IMR-90 (cell line): ENCODE measurements around the gene TMEM145. TPM values are rescaled to one million over a fixed set of nuclear protein-coding genes. Genes with fewer than 3 reads are reported as not detected.
A peak's percentile ranks its signal among the peaks of the same experiment; 100 is the strongest.

Source experiments
- ATAC-seq: fragments of 200-7000 bp; cut with Tn5 transposase; 2 replicates; pipeline ENCODE4 v1.9.1; 2020; ENCODE audit warnings: low read depth, mild to moderate bottlenecking, moderate library complexity
- BruUV-seq: library from RNA; stranded (reverse); fragments of 400-500 nt; replicated peaks from 2 replicates; lab custom pipeline; 2021; lab: Mats Ljungman, UMichigan
- CTCF ChIA-PET: fragments of 300-600 bp; formaldehyde crosslinking; extraction: SDS; loops from one replicate; lab custom pipeline; 2021; ENCODE audit warnings: antibody characterized with exemption; lab: Yijun Ruan, JAX
- POLR2A ChIA-PET: fragments of 300-600 bp; sonication (Branson Sonifier 250); formaldehyde crosslinking; loops from one replicate; lab custom pipeline; 2022; ENCODE audit warnings: antibody characterized with exemption; ENCODE audit not compliant: unreplicated experiment; lab: Charles Lee
- DNase-seq: peaks from one replicate; pipeline ENCODE4 v3.0.0; 2013
- H2AFZ ChIP-seq: replicated peaks from 2 replicates; pipeline ENCODE3; 2013; ENCODE audit warnings: low read length, mild to moderate bottlenecking; ENCODE audit not compliant: poor library complexity
- H2AK5ac ChIP-seq: 2 replicates; pipeline ENCODE4 v1.6.1; 2013; ENCODE audit warnings: low read depth, low read length, inconsistent platforms
- H2AK9ac ChIP-seq: replicated peaks from 2 replicates; pipeline ENCODE3; 2013; ENCODE audit warnings: mild to moderate bottlenecking, low read depth, low read length, moderate library complexity; ENCODE audit not compliant: poor library complexity
- H2BK120ac ChIP-seq: 2 replicates; pipeline ENCODE4 v1.6.1; 2013; ENCODE audit warnings: low read depth, low read length, inconsistent platforms
- H2BK15ac ChIP-seq: 3 replicates; pipeline ENCODE4 v1.6.1; 2013; ENCODE audit warnings: low read depth, low read length, inconsistent platforms
- H2BK20ac ChIP-seq: 2 replicates; pipeline ENCODE4 v1.6.1; 2013; ENCODE audit warnings: low read depth, mild to moderate bottlenecking, inconsistent platforms, low read length, moderate library complexity
- H2BK5ac ChIP-seq: 2 replicates; pipeline ENCODE4 v1.6.1; 2013; ENCODE audit warnings: mild to moderate bottlenecking, low read depth, low read length, inconsistent platforms; ENCODE audit not compliant: poor library complexity, severe bottlenecking
- H3K14ac ChIP-seq: replicated peaks from 2 replicates; pipeline ENCODE4 v1.6.1; 2013; ENCODE audit warnings: low read depth, low read length, inconsistent platforms
- H3K18ac ChIP-seq: 2 replicates; pipeline ENCODE4 v1.6.1; 2013; ENCODE audit warnings: low read depth, low read length, control low read depth
- H3K23ac ChIP-seq: 2 replicates; pipeline ENCODE4 v1.6.1; 2013; ENCODE audit warnings: low read depth, low read length, inconsistent platforms
- H3K27ac ChIP-seq: 2 replicates; pipeline ENCODE4 v1.5.1; 2013; ENCODE audit warnings: mild to moderate bottlenecking, control low read depth, low read length; ENCODE audit not compliant: insufficient read depth
- H3K27me3 ChIP-seq: 2 replicates; pipeline ENCODE4 v1.6.1; 2013; ENCODE audit warnings: low read length; ENCODE audit not compliant: control insufficient read depth, insufficient read depth
- H3K36me3 ChIP-seq: 2 replicates; pipeline ENCODE4 v1.6.1; 2013; ENCODE audit warnings: low read length, mixed read lengths; ENCODE audit not compliant: control insufficient read depth, insufficient read depth
- H3K4ac ChIP-seq: 2 replicates; pipeline ENCODE4 v1.6.1; 2013; ENCODE audit warnings: low read depth, low read length, inconsistent platforms
- H3K4me1 ChIP-seq: 2 replicates; pipeline ENCODE4 v1.6.1; 2013; ENCODE audit warnings: low read length, mixed read lengths; ENCODE audit not compliant: control insufficient read depth, insufficient read depth
- H3K4me2 ChIP-seq: 2 replicates; pipeline ENCODE4 v1.6.1; 2013; ENCODE audit warnings: low read depth, mild to moderate bottlenecking, control low read depth, low read length, moderate library complexity
- H3K4me3 ChIP-seq: 2 replicates; pipeline ENCODE4 v1.5.1; 2013; ENCODE audit warnings: low read depth, mild to moderate bottlenecking, control low read depth, low read length, moderate library complexity; ENCODE audit not compliant: insufficient read depth
- H3K56ac ChIP-seq: 2 replicates; pipeline ENCODE4 v1.6.1; 2013; ENCODE audit warnings: low read length, inconsistent platforms; ENCODE audit not compliant: insufficient read depth; ENCODE audit errors: extremely low read depth
- H3K79me1 ChIP-seq, 2 experiments: 2 replicates each; pipeline ENCODE4 v1.6.1; 2013; ENCODE audit warnings: low read length in 2 of 2, inconsistent platforms in 1 of 2, low read depth in 1 of 2
- H3K9ac ChIP-seq: 2 replicates; pipeline ENCODE4 v1.6.1; 2013; ENCODE audit warnings: low read depth, low read length, control low read depth
- H3K9me1 ChIP-seq: 2 replicates; pipeline ENCODE4 v1.6.1; 2013; ENCODE audit warnings: low read length, inconsistent platforms; ENCODE audit not compliant: insufficient read depth
- H3K9me3 ChIP-seq: 2 replicates; pipeline ENCODE4 v1.6.1; 2013; ENCODE audit warnings: low read length; ENCODE audit not compliant: control insufficient read depth, insufficient read depth
- H4K20me1 ChIP-seq: 2 replicates; pipeline ENCODE4 v1.6.1; 2013; ENCODE audit warnings: low read length, inconsistent platforms; ENCODE audit not compliant: insufficient read depth
- H4K5ac ChIP-seq: 2 replicates; pipeline ENCODE4 v1.6.1; 2013; ENCODE audit warnings: mild to moderate bottlenecking, low read depth, low read length, control low read depth
- H4K8ac ChIP-seq, 2 experiments: 2 replicates each; pipeline ENCODE4 v1.6.1; 2013; ENCODE audit warnings: low read depth in 2 of 2, low read length in 2 of 2, control low read depth in 1 of 2, inconsistent platforms in 1 of 2
- H4K91ac ChIP-seq: 2 replicates; pipeline ENCODE4 v1.6.1; 2013; ENCODE audit warnings: low read depth, low read length, inconsistent platforms; ENCODE audit not compliant: insufficient read depth
- CHD1 ChIP-seq: IDR thresholded peaks from 2 replicates; pipeline ENCODE4 v1.6.1; 2012; ENCODE audit warnings: low read depth, low read length, improper control_type of control experiment
- RAD21 ChIP-seq: IDR thresholded peaks from 2 replicates; pipeline ENCODE4 v1.6.1; 2012; ENCODE audit warnings: low read length, improper control_type of control experiment
- WGBS, 2 experiments: methylation state at CpG; one replicate each; pipeline versions ENCODE4 v1.1.5 to v1.1.7; 2013; ENCODE audit warnings: missing lambda C conversion rate in 2 of 2; ENCODE audit not compliant: insufficient read length in 1 of 2; ENCODE audit errors: extremely low coverage in 2 of 2; 5-methylcytosine and 5-hydroxymethylcytosine counted together
- dilution Hi-C: fragments of 300-500 bp; cut with HindIII; formaldehyde crosslinking; loops from one replicate; pipeline ENCODE4 v1.14.3; 2018; ENCODE audit warnings: low sequenced_read_pairs; ENCODE audit not compliant: unreplicated experiment
- in situ Hi-C: fragments of 300-500 bp; cut with MboI; formaldehyde crosslinking; loops from 3 replicates; pipeline ENCODE4 v1.14.3; 2019; ENCODE audit warnings: low sequenced_read_pairs, inconsistent platforms, mixed read lengths
- intact Hi-C: fragments of 100-400 bp; cut with micrococcal nuclease; formaldehyde crosslinking; loops from 2 replicates; pipeline ENCODE4 v1.10.0; 2022
- polyA plus RNA-seq, 3 experiments: library from polyadenylated mRNA; depleted of rRNA; stranded (reverse); fragments of >200 nt; gene quantifications; 2 replicates each; pipeline ENCODE4 v1.2.3, GENCODE V29; 2012; ENCODE audit warnings: low replicate concordance in 1 of 3
- total RNA-seq: library from RNA; depleted of rRNA; stranded (reverse); fragments of >200 nt; gene quantifications from 2 replicates; pipeline ENCODE4 v1.2.3, GENCODE V29; 2012
- TF ChIP-seq, protein P1 (sequence below): conservative IDR thresholded peaks from 2 replicates; pipeline ENCODE4 v1.5.1; 2012; ENCODE audit warnings: mild to moderate bottlenecking, low read depth, low read length, improper control_type of control experiment

TMEM145 gene
- total and polyA plus RNA-seq, 2 of the 4 experiments (the other 2 are of a cell fraction) = under 0.01 to 0.41 TPM

DNA sequence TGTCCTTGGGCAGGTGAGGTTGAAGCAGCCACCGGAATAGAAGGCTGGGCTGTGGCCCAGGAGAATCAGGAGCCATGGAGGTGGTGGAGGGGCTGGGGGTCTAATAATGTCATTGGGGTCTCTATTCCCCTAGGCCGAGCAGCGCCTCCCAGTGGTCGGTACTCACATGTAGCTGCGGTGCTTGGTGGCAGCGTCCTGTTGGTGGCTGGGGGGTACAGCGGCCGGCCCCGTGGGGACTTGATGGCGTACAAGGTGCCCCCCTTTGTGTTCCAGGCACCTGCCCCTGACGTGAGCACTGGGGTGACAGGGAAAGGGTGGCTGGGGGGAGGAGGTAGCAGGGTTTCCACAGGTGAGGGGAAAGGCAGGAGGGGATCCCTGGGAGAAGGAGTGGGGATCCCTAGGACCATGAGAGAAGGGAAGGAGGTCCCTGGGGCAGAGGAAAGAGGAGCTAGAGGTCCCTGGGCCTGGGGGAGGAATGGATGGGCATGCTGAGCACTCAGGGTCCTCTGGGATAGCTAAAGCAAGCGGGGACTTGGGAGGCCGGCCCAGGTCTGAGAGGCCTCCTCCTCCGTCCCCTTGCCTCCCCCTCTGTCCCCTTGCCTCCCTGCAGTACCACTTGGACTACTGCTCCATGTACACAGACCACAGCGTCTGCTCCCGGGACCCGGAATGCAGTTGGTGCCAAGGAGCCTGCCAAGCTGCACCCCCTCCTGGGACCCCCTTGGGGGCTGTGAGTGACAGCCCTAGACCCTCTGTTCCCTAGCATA, 30.4 kb downstream of the TMEM145 start:
- no peak overlapping the region for H2BK120ac ChIP-seq
- H3K4me1 ChIP-seq = no peaks in the 10 kb centered on the region; the same call in 1 of the 2 replicates
- H2AK9ac ChIP-seq = no peak overlapping the region
- H2BK5ac ChIP-seq = no peak overlapping the region
- no peak overlapping the region for H3K23ac ChIP-seq
- H3K14ac ChIP-seq = no peak overlapping the region
- TF ChIP-seq RAD21 = no peak
- TF ChIP-seq, protein P1, sequence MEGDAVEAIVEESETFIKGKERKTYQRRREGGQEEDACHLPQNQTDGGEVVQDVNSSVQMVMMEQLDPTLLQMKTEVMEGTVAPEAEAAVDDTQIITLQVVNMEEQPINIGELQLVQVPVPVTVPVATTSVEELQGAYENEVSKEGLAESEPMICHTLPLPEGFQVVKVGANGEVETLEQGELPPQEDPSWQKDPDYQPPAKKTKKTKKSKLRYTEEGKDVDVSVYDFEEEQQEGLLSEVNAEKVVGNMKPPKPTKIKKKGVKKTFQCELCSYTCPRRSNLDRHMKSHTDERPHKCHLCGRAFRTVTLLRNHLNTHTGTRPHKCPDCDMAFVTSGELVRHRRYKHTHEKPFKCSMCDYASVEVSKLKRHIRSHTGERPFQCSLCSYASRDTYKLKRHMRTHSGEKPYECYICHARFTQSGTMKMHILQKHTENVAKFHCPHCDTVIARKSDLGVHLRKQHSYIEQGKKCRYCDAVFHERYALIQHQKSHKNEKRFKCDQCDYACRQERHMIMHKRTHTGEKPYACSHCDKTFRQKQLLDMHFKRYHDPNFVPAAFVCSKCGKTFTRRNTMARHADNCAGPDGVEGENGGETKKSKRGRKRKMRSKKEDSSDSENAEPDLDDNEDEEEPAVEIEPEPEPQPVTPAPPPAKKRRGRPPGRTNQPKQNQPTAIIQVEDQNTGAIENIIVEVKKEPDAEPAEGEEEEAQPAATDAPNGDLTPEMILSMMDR = peak; percentile 10; the same call in 1 of the 2 replicates
- no peak for TF ChIP-seq CHD1
- H4K20me1 ChIP-seq = no peaks in the 10 kb centered on the region
- ATAC-seq (no peak), DNase-seq (no peak)
- H4K5ac ChIP-seq = no peak overlapping the region
- no peak overlapping the region for H2BK20ac ChIP-seq
- no peak overlapping the region for H3K4me2 ChIP-seq
- no peak overlapping the region for H3K4me3 ChIP-seq
- ChIA-PET POLR2A (no interaction called here), CTCF (interaction anchor here (1.2 kb wide), 1 partner anchor 12 kb away, joined by 3 read pairs; no protein-coding TSS in a partner anchor)
- no peaks in the 10 kb centered on the region for H3K9me3 ChIP-seq
- WGBS, 2 experiments = 79% methylated on average over 11 of the region's 17 CpGs; no CpG with 5 or more reads in 1 of the 2 experiments
- no peak overlapping the region for H4K8ac ChIP-seq
- H3K18ac ChIP-seq = no peak overlapping the region
- no peak overlapping the region for H4K91ac ChIP-seq
- H3K27me3 ChIP-seq = no peaks in the 10 kb centered on the region
- peaks cover 18% of the 10 kb centered on the region; the same call in 1 of the 2 replicates for H3K36me3 ChIP-seq
- H3K4ac ChIP-seq = no peak overlapping the region
- in situ Hi-C loops (no loop called here), dilution Hi-C loops (no loop called here), intact Hi-C loops (no loop called here)
- H3K9ac ChIP-seq = no peak overlapping the region
- H2AFZ ChIP-seq = no peak overlapping the region
- no peak overlapping the region for H3K27ac ChIP-seq
- H3K56ac ChIP-seq = no peak overlapping the region
- H2AK5ac ChIP-seq = no peak overlapping the region
- no peaks in the 10 kb centered on the region; the same call in 1 of the 2 replicates for H3K9me1 ChIP-seq
- H2BK15ac ChIP-seq = no peak overlapping the region
- no peaks in the 10 kb centered on the region for H3K79me1 ChIP-seq
- no TSS peak for BruUV-seq
